ENCODE measurements around the gene GNB3. TPM values are rescaled to one million over a fixed set of nuclear protein-coding genes. Genes with fewer than 3 reads are reported as not detected.
"Not testable (repeated sequence)": the region's sequence is repeated elsewhere in the genome, so short reads cannot be mapped to it uniquely, and the experiment has no call there.

The GNB3 gene
- total and polyA plus RNA-seq, 4 donors, result under 0.01 to 0.12 TPM; not detected in 2

- H3K9me3 ChIP-seq (ENCODE audit: control insufficient read depth in 4 of 4, low read length in 3 of 4), result no peaks in the 10 kb centered on the region
- no peaks in the 10 kb centered on the region for H3K27me3 ChIP-seq (ENCODE audit: control insufficient read depth in 4 of 4, insufficient read depth in 4 of 4, low read length in 3 of 4)
- H3K4me1 ChIP-seq (ENCODE audit: control insufficient read depth in 4 of 4, insufficient read depth in 4 of 4, low read length in 3 of 4), result peaks cover 0 to 4% (median 0%) of the 10 kb centered on the region in 4 donors
- H3K9ac ChIP-seq (ENCODE audit: low read depth in 1 of 2, low read length in 2 of 2), result no peak overlapping the region
- no peak for DNase-seq (ENCODE audit: low spot score)
- no peak overlapping the region for H3K27ac ChIP-seq (ENCODE audit: low read depth in 1 of 2, low read length in 2 of 2)
- H3K36me3 ChIP-seq (ENCODE audit: control insufficient read depth in 4 of 4, insufficient read depth in 3 of 4, low read depth in 1 of 4, low read length in 3 of 4), result peaks cover 0 to 7% (median 3%) of the 10 kb centered on the region in 4 donors
- TF ChIP-seq FOXA2 (IDR thresholded peaks at IDR 0.05) (no peak), SP1 (IDR thresholded peaks at IDR 0.05) (no peak), NR2F2 (IDR thresholded peaks at IDR 0.05) (no peak), EGR1 (IDR thresholded peaks at IDR 0.05; ENCODE audit: low read depth in 2 of 2) (no peak), RXRA (IDR thresholded peaks at IDR 0.05) (no peak), HNF4A (conservative IDR thresholded peaks at IDR 0.05) (no peak), GABPA (IDR thresholded peaks at IDR 0.05 in 1 of 2, conservative IDR thresholded peaks at IDR 0.05 in 1 of 2) (no peak), RAD21 (IDR thresholded peaks at IDR 0.05) (no peak), ZBTB33 (IDR thresholded peaks at IDR 0.05) (no peak), REST (IDR thresholded peaks at IDR 0.05) (no peak), JUND (IDR thresholded peaks at IDR 0.05) (no peak), HNF4G (IDR thresholded peaks at IDR 0.05) (no peak), YY1 (IDR thresholded peaks at IDR 0.05) (no peak), MAX (IDR thresholded peaks at IDR 0.05) (no peak)
- TF ChIP-seq, protein P1, sequence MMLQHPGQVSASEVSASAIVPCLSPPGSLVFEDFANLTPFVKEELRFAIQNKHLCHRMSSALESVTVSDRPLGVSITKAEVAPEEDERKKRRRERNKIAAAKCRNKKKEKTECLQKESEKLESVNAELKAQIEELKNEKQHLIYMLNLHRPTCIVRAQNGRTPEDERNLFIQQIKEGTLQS (IDR thresholded peaks at IDR 0.05), result no peak
- TF ChIP-seq, protein P2, sequence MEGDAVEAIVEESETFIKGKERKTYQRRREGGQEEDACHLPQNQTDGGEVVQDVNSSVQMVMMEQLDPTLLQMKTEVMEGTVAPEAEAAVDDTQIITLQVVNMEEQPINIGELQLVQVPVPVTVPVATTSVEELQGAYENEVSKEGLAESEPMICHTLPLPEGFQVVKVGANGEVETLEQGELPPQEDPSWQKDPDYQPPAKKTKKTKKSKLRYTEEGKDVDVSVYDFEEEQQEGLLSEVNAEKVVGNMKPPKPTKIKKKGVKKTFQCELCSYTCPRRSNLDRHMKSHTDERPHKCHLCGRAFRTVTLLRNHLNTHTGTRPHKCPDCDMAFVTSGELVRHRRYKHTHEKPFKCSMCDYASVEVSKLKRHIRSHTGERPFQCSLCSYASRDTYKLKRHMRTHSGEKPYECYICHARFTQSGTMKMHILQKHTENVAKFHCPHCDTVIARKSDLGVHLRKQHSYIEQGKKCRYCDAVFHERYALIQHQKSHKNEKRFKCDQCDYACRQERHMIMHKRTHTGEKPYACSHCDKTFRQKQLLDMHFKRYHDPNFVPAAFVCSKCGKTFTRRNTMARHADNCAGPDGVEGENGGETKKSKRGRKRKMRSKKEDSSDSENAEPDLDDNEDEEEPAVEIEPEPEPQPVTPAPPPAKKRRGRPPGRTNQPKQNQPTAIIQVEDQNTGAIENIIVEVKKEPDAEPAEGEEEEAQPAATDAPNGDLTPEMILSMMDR (IDR thresholded peaks at IDR 0.05; ENCODE audit: low read depth, low read length, missing input control), result no peak
- WGBS, result 90% methylated on average over 22 of the region's 22 CpGs
- H3K4me3 ChIP-seq (ENCODE audit: low read depth in 1 of 3, low read length in 3 of 3), result no peak overlapping the region
Observed at GRCh38 chr12:6884539-6884938, 43.8 kb downstream of the GNB3 start.

- not testable (repeated sequence) for H3K27me3 ChIP-seq (ENCODE audit: control insufficient read depth in 4 of 4, insufficient read depth in 4 of 4, low read length in 3 of 4); DNase-seq (ENCODE audit: low spot score); H3K27ac ChIP-seq (ENCODE audit: low read depth in 1 of 2, low read length in 2 of 2); H3K4me3 ChIP-seq (ENCODE audit: low read depth in 1 of 3, low read length in 3 of 3); H3K4me1 ChIP-seq (ENCODE audit: control insufficient read depth in 4 of 4, insufficient read depth in 4 of 4, low read length in 3 of 4); H3K9me3 ChIP-seq (ENCODE audit: control insufficient read depth in 4 of 4, low read length in 3 of 4); H3K36me3 ChIP-seq (ENCODE audit: control insufficient read depth in 4 of 4, insufficient read depth in 3 of 4, low read depth in 1 of 4, low read length in 3 of 4); H3K9ac ChIP-seq (ENCODE audit: low read depth in 1 of 2, low read length in 2 of 2)
- WGBS, result 79% methylated on average over 12 of the region's 15 CpGs
Observed at GRCh38 chr12:6886206-6886999, 45.7 kb downstream of the GNB3 start.
